Purkinje cell (primary cell): ENCODE results near the gene MMADHC. TPM values are rescaled to one million over a fixed set of nuclear protein-coding genes. Genes with fewer than 3 reads are reported as not detected.

Source experiments
- polyA plus RNA-seq: library from polyadenylated mRNA; unstranded; fragments of >200 nt; fragmentation: Nextera tagmentation; gene quantifications from 2 replicates; pipeline ENCODE4 v1.2.1, GENCODE V29; 2014

Gene MMADHC
- 316 and 324 TPM in 2 replicates for polyA plus RNA-seq

DNA sequence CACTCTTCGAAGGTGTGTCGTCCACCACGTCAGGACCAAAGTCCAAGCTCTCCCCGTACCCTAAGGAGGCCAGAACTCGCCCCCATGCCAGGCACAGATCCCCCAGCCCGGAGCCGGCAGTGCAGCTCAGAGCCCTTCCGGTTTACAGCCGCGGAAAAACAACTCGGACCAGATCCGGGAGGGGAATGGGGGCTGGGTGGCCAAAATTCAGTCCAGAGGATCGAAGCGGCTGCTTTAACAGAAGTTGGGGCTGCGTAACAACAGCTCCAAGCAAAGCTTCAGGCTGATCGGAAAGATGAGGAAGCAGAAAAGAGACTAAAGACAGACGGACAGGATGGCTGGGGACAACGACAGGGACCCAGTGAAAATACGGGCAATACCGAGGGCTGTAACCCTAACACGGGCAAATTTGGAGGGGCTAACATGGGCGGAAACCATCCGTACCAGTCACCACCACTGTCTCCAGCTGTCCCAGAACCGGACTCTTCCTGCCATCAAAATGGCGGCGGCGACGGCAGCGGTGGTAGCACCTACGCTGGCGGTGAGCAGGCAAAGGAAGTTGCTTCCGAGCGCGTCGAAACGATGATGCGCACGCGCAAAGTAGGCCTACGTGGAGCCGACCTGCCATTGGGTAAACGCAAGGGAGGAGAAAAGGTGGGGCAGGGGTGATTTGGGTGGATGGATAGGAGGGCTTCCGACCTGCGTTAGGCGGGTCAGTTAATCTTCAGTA, at the start of gene MMADHC:
Gene MMADHC (minus strand): TSS at position 556 of the 730 bp plus-strand sequence. CDS start 678 bp downstream, outside the sequence.

